ENCODE data around the gene C1orf115.

DNA sequence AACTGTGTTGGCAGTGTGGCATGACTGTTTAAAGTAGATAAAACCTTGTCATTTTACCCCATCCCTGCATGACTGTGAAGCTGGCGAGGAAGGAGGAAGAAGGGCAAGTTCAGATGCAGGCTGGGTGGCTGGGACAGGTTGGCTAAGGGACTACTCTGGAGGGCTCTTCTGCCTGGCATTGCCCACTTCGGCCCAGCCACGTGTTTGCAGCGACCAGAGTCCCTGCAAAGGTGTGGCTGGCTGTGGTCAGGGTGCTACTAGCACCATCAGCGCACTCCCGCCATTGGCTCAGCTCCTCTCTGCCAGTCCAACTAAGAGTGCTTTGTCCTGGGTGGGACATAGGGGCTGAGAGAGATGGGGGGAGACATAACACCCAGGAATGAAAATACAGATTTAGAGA, 7.2 kb downstream of the C1orf115 start:
- TF ChIP-seq POLR2A (IDR thresholded peaks at IDR 0.05; ENCODE audit: low read depth, low read length) = no peak
- TF ChIP-seq MAFK (IDR thresholded peaks at IDR 0.05; ENCODE audit: low read depth, low read length) = no peak
- no peak for TF ChIP-seq RAD21 (IDR thresholded peaks at IDR 0.05; ENCODE audit: low read length)
- no peak for TF ChIP-seq CHD1 (IDR thresholded peaks at IDR 0.05; ENCODE audit: low read depth, low read length)
- TF ChIP-seq MXI1 (IDR thresholded peaks at IDR 0.05; ENCODE audit: borderline replicate concordance, low read depth, low read length) = no peak
- TF ChIP-seq, protein P1, sequence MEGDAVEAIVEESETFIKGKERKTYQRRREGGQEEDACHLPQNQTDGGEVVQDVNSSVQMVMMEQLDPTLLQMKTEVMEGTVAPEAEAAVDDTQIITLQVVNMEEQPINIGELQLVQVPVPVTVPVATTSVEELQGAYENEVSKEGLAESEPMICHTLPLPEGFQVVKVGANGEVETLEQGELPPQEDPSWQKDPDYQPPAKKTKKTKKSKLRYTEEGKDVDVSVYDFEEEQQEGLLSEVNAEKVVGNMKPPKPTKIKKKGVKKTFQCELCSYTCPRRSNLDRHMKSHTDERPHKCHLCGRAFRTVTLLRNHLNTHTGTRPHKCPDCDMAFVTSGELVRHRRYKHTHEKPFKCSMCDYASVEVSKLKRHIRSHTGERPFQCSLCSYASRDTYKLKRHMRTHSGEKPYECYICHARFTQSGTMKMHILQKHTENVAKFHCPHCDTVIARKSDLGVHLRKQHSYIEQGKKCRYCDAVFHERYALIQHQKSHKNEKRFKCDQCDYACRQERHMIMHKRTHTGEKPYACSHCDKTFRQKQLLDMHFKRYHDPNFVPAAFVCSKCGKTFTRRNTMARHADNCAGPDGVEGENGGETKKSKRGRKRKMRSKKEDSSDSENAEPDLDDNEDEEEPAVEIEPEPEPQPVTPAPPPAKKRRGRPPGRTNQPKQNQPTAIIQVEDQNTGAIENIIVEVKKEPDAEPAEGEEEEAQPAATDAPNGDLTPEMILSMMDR (conservative IDR thresholded peaks at IDR 0.05; ENCODE audit: low read depth, low read length) = no peak
- TF ChIP-seq RFX5 (IDR thresholded peaks at IDR 0.05; ENCODE audit: low read depth, low read length) = no peak
- TF ChIP-seq, protein P2, sequence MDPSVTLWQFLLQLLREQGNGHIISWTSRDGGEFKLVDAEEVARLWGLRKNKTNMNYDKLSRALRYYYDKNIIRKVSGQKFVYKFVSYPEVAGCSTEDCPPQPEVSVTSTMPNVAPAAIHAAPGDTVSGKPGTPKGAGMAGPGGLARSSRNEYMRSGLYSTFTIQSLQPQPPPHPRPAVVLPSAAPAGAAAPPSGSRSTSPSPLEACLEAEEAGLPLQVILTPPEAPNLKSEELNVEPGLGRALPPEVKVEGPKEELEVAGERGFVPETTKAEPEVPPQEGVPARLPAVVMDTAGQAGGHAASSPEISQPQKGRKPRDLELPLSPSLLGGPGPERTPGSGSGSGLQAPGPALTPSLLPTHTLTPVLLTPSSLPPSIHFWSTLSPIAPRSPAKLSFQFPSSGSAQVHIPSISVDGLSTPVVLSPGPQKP (IDR thresholded peaks at IDR 0.05; ENCODE audit: borderline replicate concordance, low read depth, low read length) = no peak
- TF ChIP-seq MAZ (IDR thresholded peaks at IDR 0.05; ENCODE audit: borderline replicate concordance, low read depth, low read length) = no peak
- TF ChIP-seq, protein P3, sequence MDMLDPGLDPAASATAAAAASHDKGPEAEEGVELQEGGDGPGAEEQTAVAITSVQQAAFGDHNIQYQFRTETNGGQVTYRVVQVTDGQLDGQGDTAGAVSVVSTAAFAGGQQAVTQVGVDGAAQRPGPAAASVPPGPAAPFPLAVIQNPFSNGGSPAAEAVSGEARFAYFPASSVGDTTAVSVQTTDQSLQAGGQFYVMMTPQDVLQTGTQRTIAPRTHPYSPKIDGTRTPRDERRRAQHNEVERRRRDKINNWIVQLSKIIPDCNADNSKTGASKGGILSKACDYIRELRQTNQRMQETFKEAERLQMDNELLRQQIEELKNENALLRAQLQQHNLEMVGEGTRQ (IDR thresholded peaks at IDR 0.05; ENCODE audit: low read depth, low read length) = no peak
- TF ChIP-seq RCOR1 (IDR thresholded peaks at IDR 0.05; ENCODE audit: insufficient replicate concordance, low read length) = no peak
- TF ChIP-seq FOS (IDR thresholded peaks at IDR 0.05; ENCODE audit: low read depth, low read length) = no peak
- TF ChIP-seq CEBPB (IDR thresholded peaks at IDR 0.05; ENCODE audit: low read depth, low read length) = no peak
